NCI-H2029 treated with DMSO at 0.1 percent for 48 hours (cell line): ENCODE measurements around the gene EVC.

ENCODE experiments used
- DNase-seq: peaks from one replicate; lab custom pipeline; 2025; lab: John Stamatoyannopoulos, UW

Gene EVC

GRCh38 chr4:5755679-5756078 lies 44.7 kb downstream of the EVC start:
- DNase-seq = no peak

- no peak for DNase-seq
Observed at GRCh38 chr4:5756271-5756670, 45.3 kb downstream of the EVC start.

- DNase-seq = no peak
Observed at GRCh38 chr4:5757091-5757490, 46.1 kb downstream of the EVC start.

- DNase-seq = no peak
Observed at GRCh38 chr4:5757536-5757935, 46.5 kb downstream of the EVC start.

GRCh38 chr4:5757954-5758353 lies 47.0 kb downstream of the EVC start:
- no peak for DNase-seq

GRCh38 chr4:5758741-5759140 lies 47.7 kb downstream of the EVC start:
- no peak for DNase-seq

- DNase-seq = no peak
Observed at GRCh38 chr4:5759236-5760075, 48.5 kb downstream of the EVC start.

- DNase-seq = no peak
Observed at GRCh38 chr4:5760246-5760645, 49.2 kb downstream of the EVC start.

- no peak for DNase-seq
Observed at GRCh38 chr4:5760936-5761480, 50.0 kb downstream of the EVC start.

- no peak for DNase-seq
Observed at GRCh38 chr4:5770051-5770450, 59.0 kb downstream of the EVC start.

- DNase-seq = no peak
Observed at GRCh38 chr4:5772528-5773270, 61.7 kb downstream of the EVC start.

- no peak for DNase-seq
Observed at GRCh38 chr4:5773271-5773555, 62.2 kb downstream of the EVC start.

GRCh38 chr4:5774416-5775036 lies 63.5 kb downstream of the EVC start:
- no peak for DNase-seq

- DNase-seq = no peak
Observed at GRCh38 chr4:5776510-5776909, 65.5 kb downstream of the EVC start.

- no peak for DNase-seq
Observed at GRCh38 chr4:5780831-5781480, 70.0 kb downstream of the EVC start.

GRCh38 chr4:5781691-5782090 lies 70.7 kb downstream of the EVC start:
- DNase-seq = no peak

GRCh38 chr4:5782829-5783476 lies 72.0 kb downstream of the EVC start:
- peak; percentile 56 for DNase-seq

GRCh38 chr4:5783486-5783885 lies 72.5 kb downstream of the EVC start:
- DNase-seq = no peak

- DNase-seq = no peak
Observed at GRCh38 chr4:5784021-5784420, 73.0 kb downstream of the EVC start.

- DNase-seq = no peak
Observed at GRCh38 chr4:5784960-5785611, 74.1 kb downstream of the EVC start.
